ENCODE results near the gene LRRC47. TPM values are rescaled to one million over a fixed set of nuclear protein-coding genes. Genes with fewer than 3 reads are reported as not detected.

LRRC47 gene
- total and polyA plus RNA-seq, 2 of the 13 experiments (the other 11 are each of a cell fraction or from before 2014, with no cell fraction given) = 18.3 to 52.5 TPM

GRCh38 chr1:3796215-3797061, at the start of gene LRRC47 (continued):
- TF ChIP-seq PRDM15 (CRISPR knock-in tag; IDR thresholded peaks at IDR 0.05) = no peak
- peak; percentile 77 to 81 for TF ChIP-seq MAFK (conservative IDR thresholded peaks at IDR 0.05 in 1 of 2, IDR thresholded peaks at IDR 0.05 in 1 of 2; ENCODE audit: low read length in 2 of 2)
- TF ChIP-seq BATF2 (CRISPR knock-in tag; IDR thresholded peaks at IDR 0.05) = 0 out of 2 replicates have a peak, but pooled peaks have one; percentile 35
- peak; percentile 82; the same call in 1 of the 2 replicates for TF ChIP-seq FOXK1 (CRISPR knock-in tag; IDR thresholded peaks at IDR 0.05; ENCODE audit: borderline replicate concordance, low read depth)
- TF ChIP-seq YY1 (IDR thresholded peaks at IDR 0.05; ENCODE audit: insufficient read depth, insufficient replicate concordance, low read depth, low read length) = peak; percentile 94
- no peak for TF ChIP-seq ZNF441 (CRISPR knock-in tag; IDR thresholded peaks at IDR 0.05; ENCODE audit: borderline replicate concordance)
- TF ChIP-seq ZNF768 (CRISPR knock-in tag; IDR thresholded peaks at IDR 0.05) = 0 out of 2 replicates have a peak, but pooled peaks have one; percentile 36
- no peak for TF ChIP-seq ZBTB34 (CRISPR knock-in tag; IDR thresholded peaks at IDR 0.05)
- TF ChIP-seq HOXA9 (CRISPR knock-in tag; IDR thresholded peaks at IDR 0.05; ENCODE audit: borderline replicate concordance) = no peak
- peak; percentile 85 for TF ChIP-seq SMAD3 (CRISPR knock-in tag; IDR thresholded peaks at IDR 0.05)
- no peak for TF ChIP-seq ZFP1 (CRISPR knock-in tag; IDR thresholded peaks at IDR 0.05)
- TF ChIP-seq ZNF558 (CRISPR knock-in tag; IDR thresholded peaks at IDR 0.05; ENCODE audit: borderline replicate concordance) = no peak; the same call in 1 of the 2 replicates
- no peak for TF ChIP-seq ATF5 (CRISPR knock-in tag; IDR thresholded peaks at IDR 0.05; ENCODE audit: low read depth)
- TF ChIP-seq NCOR1 (IDR thresholded peaks at IDR 0.05; ENCODE audit: borderline replicate concordance, low read length) = no peak
- TF ChIP-seq ZSCAN30 (CRISPR knock-in tag; IDR thresholded peaks at IDR 0.05) = no peak
- TF ChIP-seq NFATC3 (CRISPR knock-in tag; IDR thresholded peaks at IDR 0.05) = no peak
- 0 out of 2 replicates have a peak, but pooled peaks have one; percentile 40 for TF ChIP-seq NCOA2 (CRISPR knock-in tag; IDR thresholded peaks at IDR 0.05)
- TF ChIP-seq DNMT3B (CRISPR knock-in tag; conservative IDR thresholded peaks at IDR 0.05) = no peak
- peak; percentile 88 for TF ChIP-seq ZBTB25 (CRISPR knock-in tag; IDR thresholded peaks at IDR 0.05)
